Epithelial cell of alveolus of lung (primary cell): ENCODE results near the gene CDNF. TPM values are rescaled to one million over a fixed set of nuclear protein-coding genes. Genes with fewer than 3 reads are reported as not detected.

ENCODE experiments used
- total RNA-seq: library from RNA; depleted of rRNA; stranded (reverse); fragments of >200 nt; gene quantifications from 2 replicates; pipeline ENCODE4 v1.2.1, GENCODE V29; 2015

The CDNF gene
- 0.78 and 3.8 TPM in 2 replicates for total RNA-seq

GRCh38 chr10:14837757-14838581, at the start of gene CDNF, which contains the start of the genes HSPA14 and MSANTD7:
Gene CDNF, minus strand, starts transcription at chr10:14838037. Its CDS starts 91 bp downstream, at chr10:14837946.
Gene HSPA14, plus strand, starts transcription at chr10:14838306. Its CDS starts 97 bp downstream, at chr10:14838403.
Gene MSANTD7, plus strand, starts transcription at chr10:14838306. Its CDS starts 3,979 bp downstream, at chr10:14842285.

GRCh38 chr10:14878266-14879123, 40.7 kb upstream of the CDNF start, which contains the start of gene SUV39H2:
Gene SUV39H2, plus strand, starts transcription at chr10:14878866. Its CDS starts 23 bp downstream, at chr10:14878889.

GRCh38 chr10:14774797-14775196, 63.0 kb downstream of the CDNF start, which contains the start of gene FAM107B:
Gene FAM107B, minus strand, starts transcription at chr10:14774897. Its CDS starts 234 bp downstream, at chr10:14774663.

Other genes starting within 250 kb of the CDNF start
- gene FAM107B, start 63.1 kb downstream of the CDNF start, total RNA-seq = 22.1 and 33.1 TPM in 2 replicates
- 12.4 and 13.5 TPM in 2 replicates for gene HSPA14, start 269 bp upstream of the CDNF start, total RNA-seq
- 10.6 and 12.1 TPM in 2 replicates for gene MSANTD7, start 269 bp upstream of the CDNF start, total RNA-seq
- 6.0 and 13.4 TPM in 2 replicates for gene SUV39H2, start 40.8 kb upstream of the CDNF start, total RNA-seq
- gene DCLRE1C, start 116.1 kb upstream of the CDNF start, total RNA-seq = 4.6 and 5.7 TPM in 2 replicates
- not detected in 2 replicates for gene MEIG1, start 121.4 kb upstream of the CDNF start, total RNA-seq
- gene OLAH, start 205.9 kb upstream of the CDNF start, total RNA-seq = 0.65 TPM in 1 of 2 replicates, not detected in the other